GM12878 (cell line): ENCODE data around the gene PINLYP. TPM values are rescaled to one million over a fixed set of nuclear protein-coding genes. Genes with fewer than 3 reads are reported as not detected.

Experiments
- EP300 ChIP-seq, 2 experiments: fragments of 150-350 bp in 1 of 2; IDR thresholded peaks; 2 replicates each; pipeline ENCODE4 v1.6.1; 2011 to 2012; ENCODE audit warnings: low read depth in 2 of 2, low read length in 2 of 2, borderline replicate concordance in 1 of 2, improper control_type of control experiment in 1 of 2, inconsistent platforms in 1 of 2; ENCODE audit not compliant: control insufficient read depth in 1 of 2
- MXI1 ChIP-seq: fragments of 150-350 bp; IDR thresholded peaks from 2 replicates; pipeline ENCODE4 v1.6.1; 2011; ENCODE audit warnings: low read depth, mild to moderate bottlenecking, inconsistent platforms, low read length, improper control_type of control experiment
- NFYB ChIP-seq: IDR thresholded peaks from 2 replicates; pipeline ENCODE4 v1.6.1; 2011; ENCODE audit warnings: low read depth, mild to moderate bottlenecking, low read length, improper control_type of control experiment, moderate library complexity; ENCODE audit not compliant: insufficient read depth
- POLR2AphosphoS5 ChIP-seq: IDR thresholded peaks from 2 replicates; pipeline ENCODE4 v1.6.1; 2011; ENCODE audit warnings: mild to moderate bottlenecking, low read length, inconsistent platforms
- SRF ChIP-seq, 2 experiments: IDR thresholded peaks; 2 replicates each; pipeline ENCODE4 v1.6.1; 2011; ENCODE audit warnings: low read depth in 2 of 2, low read length in 2 of 2, mild to moderate bottlenecking in 1 of 2, moderate library complexity in 1 of 2
- TCF7 ChIP-seq: IDR thresholded peaks from 2 replicates; pipeline ENCODE4 v1.6.1; 2014; ENCODE audit warnings: antibody characterized with exemption, borderline replicate concordance
- polyA plus RNA-seq, 11 experiments: library from polyadenylated mRNA; depleted of rRNA in 4 of 11; unstranded in 6 of 11; stranded (reverse) in 5 of 11; fragments of >200 nt; fragmentation: Nextera tagmentation in 4 of 11; fragmentation: Illumina TruSeq in 1 of 11; extraction: Ambion mirVana in 4 of 11; extraction: Trizol in 1 of 11; gene quantifications; 1 replicate in 1 of 11; 2 replicates in 10 of 11; pipeline versions ENCODE4 v1.2.1 to v1.2.3, GENCODE V29; 2011 to 2016; ENCODE audit warnings: inconsistent platforms in 2 of 11, missing spikeins in 2 of 11, low read depth in 1 of 11
- total RNA-seq, 4 experiments: library from RNA; depleted of rRNA in 3 of 4; stranded (reverse); fragments of >200 nt in 3 of 4; fragmentation: Illumina TruSeq in 1 of 4; extraction: Trizol in 1 of 4; gene quantifications; 2 replicates each; pipeline versions ENCODE4 v1.2.1 to v1.2.3, GENCODE V29; 2013 to 2021
- TF ChIP-seq, protein P1 (sequence below): IDR thresholded peaks from 2 replicates; pipeline ENCODE4 v1.6.1; 2012; ENCODE audit warnings: low read depth, low read length, improper control_type of control experiment
- TF ChIP-seq, protein P2 (sequence below): fragments of 450-650 bp; IDR thresholded peaks from 2 replicates; pipeline ENCODE4 v1.6.1; 2017; ENCODE audit warnings: low read depth, mild to moderate bottlenecking, moderate library complexity
- TF ChIP-seq, protein P3 (sequence below): fragments of 450-650 bp; IDR thresholded peaks from 2 replicates; pipeline ENCODE4 v1.6.1; 2017; ENCODE audit warnings: antibody characterized with exemption, mild to moderate bottlenecking, moderate library complexity
- TF ChIP-seq, protein P4 (sequence below), 3 experiments: IDR thresholded peaks in 2 of 3; conservative IDR thresholded peaks in 1 of 3; 2 replicates each; pipeline ENCODE4 v1.5.1; 2011; ENCODE audit warnings: low read depth in 3 of 3, low read length in 3 of 3, mild to moderate bottlenecking in 3 of 3, control low read depth in 2 of 3, moderate library complexity in 2 of 3, inconsistent platforms in 1 of 3, mixed read lengths in 1 of 3; ENCODE audit not compliant: control insufficient read depth in 2 of 3, insufficient read depth in 1 of 3; ENCODE audit errors: extremely low read depth in 1 of 3
- TF ChIP-seq, protein P5 (sequence below): fragments of 450-650 bp; IDR thresholded peaks from 2 replicates; pipeline ENCODE4 v1.6.1; 2017; ENCODE audit warnings: borderline replicate concordance

PINLYP gene
- total and polyA plus RNA-seq, 10 of the 15 experiments (the other 5 are each of a cell fraction or from before 2014, with no cell fraction given) = 1.0 to 26.9 (median 11.4) TPM

DNA sequence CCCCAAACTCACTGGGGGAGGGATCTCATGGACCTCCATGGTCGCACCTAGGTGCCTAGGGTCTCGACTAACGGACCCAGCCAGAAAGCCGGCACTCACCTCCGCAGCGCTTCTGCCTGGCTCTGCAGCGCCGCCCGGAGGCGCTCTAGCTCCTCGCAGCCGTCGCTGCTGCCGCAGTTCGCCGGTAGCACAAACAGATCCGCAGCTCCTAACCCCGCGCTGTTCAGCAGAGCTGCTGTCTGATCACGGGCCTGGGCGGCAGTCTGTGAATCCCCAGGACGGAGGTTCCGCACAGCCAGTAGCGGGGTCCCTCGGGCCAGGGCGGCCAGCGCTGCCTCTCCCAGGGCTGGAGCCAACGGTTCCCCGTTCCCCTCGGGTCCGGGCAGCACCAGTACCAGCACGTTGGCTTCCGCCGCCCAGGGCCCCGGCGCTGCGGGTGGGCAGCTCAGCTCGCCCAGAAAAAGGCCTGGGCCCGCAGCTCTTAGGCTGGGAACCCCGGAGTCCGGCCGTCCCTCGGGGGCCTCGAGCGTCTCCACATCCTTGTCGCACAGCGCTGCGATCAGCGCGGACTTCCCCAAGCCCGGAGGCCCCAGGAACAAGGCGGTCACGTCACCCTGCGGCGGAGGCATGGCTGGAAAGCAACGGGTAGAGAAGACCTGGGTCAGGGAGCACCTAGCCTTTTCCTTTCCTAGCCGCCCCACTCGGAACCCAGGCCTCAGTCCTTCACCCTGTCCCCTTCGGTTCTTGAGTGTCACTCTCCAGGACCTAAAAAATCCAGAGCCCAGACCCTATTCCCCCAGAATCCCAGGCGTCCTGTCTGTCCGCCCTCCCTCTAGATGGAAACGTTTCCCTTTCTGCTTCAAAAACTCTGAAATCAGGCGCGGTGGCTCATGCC, 19.4 kb downstream of the PINLYP start (continued):
- TF ChIP-seq, protein P1, sequence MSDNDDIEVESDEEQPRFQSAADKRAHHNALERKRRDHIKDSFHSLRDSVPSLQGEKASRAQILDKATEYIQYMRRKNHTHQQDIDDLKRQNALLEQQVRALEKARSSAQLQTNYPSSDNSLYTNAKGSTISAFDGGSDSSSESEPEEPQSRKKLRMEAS = 0 out of 2 replicates have a peak, but pooled peaks have one; percentile 3
- TF ChIP-seq, protein P2, sequence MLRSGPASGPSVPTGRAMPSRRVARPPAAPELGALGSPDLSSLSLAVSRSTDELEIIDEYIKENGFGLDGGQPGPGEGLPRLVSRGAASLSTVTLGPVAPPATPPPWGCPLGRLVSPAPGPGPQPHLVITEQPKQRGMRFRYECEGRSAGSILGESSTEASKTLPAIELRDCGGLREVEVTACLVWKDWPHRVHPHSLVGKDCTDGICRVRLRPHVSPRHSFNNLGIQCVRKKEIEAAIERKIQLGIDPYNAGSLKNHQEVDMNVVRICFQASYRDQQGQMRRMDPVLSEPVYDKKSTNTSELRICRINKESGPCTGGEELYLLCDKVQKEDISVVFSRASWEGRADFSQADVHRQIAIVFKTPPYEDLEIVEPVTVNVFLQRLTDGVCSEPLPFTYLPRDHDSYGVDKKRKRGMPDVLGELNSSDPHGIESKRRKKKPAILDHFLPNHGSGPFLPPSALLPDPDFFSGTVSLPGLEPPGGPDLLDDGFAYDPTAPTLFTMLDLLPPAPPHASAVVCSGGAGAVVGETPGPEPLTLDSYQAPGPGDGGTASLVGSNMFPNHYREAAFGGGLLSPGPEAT = 0 out of 2 replicates have a peak, but pooled peaks have one; percentile 42
- TF ChIP-seq, protein P3, sequence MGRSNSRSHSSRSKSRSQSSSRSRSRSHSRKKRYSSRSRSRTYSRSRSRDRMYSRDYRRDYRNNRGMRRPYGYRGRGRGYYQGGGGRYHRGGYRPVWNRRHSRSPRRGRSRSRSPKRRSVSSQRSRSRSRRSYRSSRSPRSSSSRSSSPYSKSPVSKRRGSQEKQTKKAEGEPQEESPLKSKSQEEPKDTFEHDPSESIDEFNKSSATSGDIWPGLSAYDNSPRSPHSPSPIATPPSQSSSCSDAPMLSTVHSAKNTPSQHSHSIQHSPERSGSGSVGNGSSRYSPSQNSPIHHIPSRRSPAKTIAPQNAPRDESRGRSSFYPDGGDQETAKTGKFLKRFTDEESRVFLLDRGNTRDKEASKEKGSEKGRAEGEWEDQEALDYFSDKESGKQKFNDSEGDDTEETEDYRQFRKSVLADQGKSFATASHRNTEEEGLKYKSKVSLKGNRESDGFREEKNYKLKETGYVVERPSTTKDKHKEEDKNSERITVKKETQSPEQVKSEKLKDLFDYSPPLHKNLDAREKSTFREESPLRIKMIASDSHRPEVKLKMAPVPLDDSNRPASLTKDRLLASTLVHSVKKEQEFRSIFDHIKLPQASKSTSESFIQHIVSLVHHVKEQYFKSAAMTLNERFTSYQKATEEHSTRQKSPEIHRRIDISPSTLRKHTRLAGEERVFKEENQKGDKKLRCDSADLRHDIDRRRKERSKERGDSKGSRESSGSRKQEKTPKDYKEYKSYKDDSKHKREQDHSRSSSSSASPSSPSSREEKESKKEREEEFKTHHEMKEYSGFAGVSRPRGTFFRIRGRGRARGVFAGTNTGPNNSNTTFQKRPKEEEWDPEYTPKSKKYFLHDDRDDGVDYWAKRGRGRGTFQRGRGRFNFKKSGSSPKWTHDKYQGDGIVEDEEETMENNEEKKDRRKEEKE = no peak
- TF ChIP-seq, protein P4, sequence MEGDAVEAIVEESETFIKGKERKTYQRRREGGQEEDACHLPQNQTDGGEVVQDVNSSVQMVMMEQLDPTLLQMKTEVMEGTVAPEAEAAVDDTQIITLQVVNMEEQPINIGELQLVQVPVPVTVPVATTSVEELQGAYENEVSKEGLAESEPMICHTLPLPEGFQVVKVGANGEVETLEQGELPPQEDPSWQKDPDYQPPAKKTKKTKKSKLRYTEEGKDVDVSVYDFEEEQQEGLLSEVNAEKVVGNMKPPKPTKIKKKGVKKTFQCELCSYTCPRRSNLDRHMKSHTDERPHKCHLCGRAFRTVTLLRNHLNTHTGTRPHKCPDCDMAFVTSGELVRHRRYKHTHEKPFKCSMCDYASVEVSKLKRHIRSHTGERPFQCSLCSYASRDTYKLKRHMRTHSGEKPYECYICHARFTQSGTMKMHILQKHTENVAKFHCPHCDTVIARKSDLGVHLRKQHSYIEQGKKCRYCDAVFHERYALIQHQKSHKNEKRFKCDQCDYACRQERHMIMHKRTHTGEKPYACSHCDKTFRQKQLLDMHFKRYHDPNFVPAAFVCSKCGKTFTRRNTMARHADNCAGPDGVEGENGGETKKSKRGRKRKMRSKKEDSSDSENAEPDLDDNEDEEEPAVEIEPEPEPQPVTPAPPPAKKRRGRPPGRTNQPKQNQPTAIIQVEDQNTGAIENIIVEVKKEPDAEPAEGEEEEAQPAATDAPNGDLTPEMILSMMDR (IDR thresholded peaks at IDR 0.05 in 2 of 3, conservative IDR thresholded peaks at IDR 0.05 in 1 of 3; ENCODE audit: control insufficient read depth in 2 of 3, extremely low read depth in 1 of 3, insufficient read depth in 1 of 3, low read depth in 3 of 3, low read length in 3 of 3) = peak; percentile 90 to 94 (median 94)
- TF ChIP-seq TCF7 (no peak), SRF (IDR thresholded peaks at IDR 0.05; ENCODE audit: low read depth in 2 of 2, low read length in 2 of 2) (no peak), NFYB (no peak), MXI1 (no peak), POLR2AphosphoS5 (peak; percentile 39; the same call in 1 of the 2 replicates), EP300 (IDR thresholded peaks at IDR 0.05; ENCODE audit: borderline replicate concordance in 1 of 2, control insufficient read depth in 1 of 2, low read depth in 2 of 2, low read length in 2 of 2) (no peak)
- TF ChIP-seq, protein P5, sequence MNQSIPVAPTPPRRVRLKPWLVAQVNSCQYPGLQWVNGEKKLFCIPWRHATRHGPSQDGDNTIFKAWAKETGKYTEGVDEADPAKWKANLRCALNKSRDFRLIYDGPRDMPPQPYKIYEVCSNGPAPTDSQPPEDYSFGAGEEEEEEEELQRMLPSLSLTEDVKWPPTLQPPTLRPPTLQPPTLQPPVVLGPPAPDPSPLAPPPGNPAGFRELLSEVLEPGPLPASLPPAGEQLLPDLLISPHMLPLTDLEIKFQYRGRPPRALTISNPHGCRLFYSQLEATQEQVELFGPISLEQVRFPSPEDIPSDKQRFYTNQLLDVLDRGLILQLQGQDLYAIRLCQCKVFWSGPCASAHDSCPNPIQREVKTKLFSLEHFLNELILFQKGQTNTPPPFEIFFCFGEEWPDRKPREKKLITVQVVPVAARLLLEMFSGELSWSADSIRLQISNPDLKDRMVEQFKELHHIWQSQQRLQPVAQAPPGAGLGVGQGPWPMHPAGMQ = no peak
